DND-41 (cell line): ENCODE data around the gene GUCA2B.

Source experiments
- EZH2 ChIP-seq: IDR thresholded peaks from 3 replicates; pipeline ENCODE4 v1.6.1; 2012; ENCODE audit warnings: borderline replicate concordance, low read depth, mild to moderate bottlenecking, moderate library complexity, low read length, inconsistent platforms; ENCODE audit not compliant: severe bottlenecking
- TF ChIP-seq, protein P1 (sequence below): IDR thresholded peaks from 2 replicates; pipeline ENCODE4 v1.5.1; 2012; ENCODE audit warnings: borderline replicate concordance, low read length, moderate library complexity, mild to moderate bottlenecking; ENCODE audit not compliant: poor library complexity, severe bottlenecking; ENCODE audit errors: extremely low read depth

DNA sequence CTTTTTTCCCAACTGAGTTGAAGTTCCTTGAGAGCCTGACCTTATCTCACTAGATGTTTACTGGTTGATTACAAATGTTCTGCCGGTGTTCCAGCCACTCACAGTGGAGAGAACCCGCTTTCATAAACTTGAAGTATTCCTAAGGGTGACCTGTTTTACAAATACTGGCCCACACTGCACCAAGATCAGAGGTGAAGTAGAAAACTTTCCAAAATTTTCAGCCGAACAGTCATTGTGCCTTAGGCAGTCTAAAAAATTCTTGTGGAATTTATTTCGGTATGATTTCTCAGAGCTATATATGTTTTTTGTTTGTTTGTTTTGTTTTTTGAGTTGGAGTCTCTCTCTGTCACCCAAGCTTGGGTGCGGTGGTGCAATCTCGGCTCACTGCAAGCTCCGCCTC, 44.9 kb upstream of the GUCA2B start:
- TF ChIP-seq, protein P1, sequence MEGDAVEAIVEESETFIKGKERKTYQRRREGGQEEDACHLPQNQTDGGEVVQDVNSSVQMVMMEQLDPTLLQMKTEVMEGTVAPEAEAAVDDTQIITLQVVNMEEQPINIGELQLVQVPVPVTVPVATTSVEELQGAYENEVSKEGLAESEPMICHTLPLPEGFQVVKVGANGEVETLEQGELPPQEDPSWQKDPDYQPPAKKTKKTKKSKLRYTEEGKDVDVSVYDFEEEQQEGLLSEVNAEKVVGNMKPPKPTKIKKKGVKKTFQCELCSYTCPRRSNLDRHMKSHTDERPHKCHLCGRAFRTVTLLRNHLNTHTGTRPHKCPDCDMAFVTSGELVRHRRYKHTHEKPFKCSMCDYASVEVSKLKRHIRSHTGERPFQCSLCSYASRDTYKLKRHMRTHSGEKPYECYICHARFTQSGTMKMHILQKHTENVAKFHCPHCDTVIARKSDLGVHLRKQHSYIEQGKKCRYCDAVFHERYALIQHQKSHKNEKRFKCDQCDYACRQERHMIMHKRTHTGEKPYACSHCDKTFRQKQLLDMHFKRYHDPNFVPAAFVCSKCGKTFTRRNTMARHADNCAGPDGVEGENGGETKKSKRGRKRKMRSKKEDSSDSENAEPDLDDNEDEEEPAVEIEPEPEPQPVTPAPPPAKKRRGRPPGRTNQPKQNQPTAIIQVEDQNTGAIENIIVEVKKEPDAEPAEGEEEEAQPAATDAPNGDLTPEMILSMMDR: no peak
- TF ChIP-seq EZH2: no peak
